Gastrocnemius medialis (tissue), 4 donors: ENCODE results near the gene TTYH3.

ENCODE experiments used
- CTCF ChIP-seq, 5 experiments: fragments of 450-650 bp in 3 of 5; fragments of 200-600 bp in 2 of 5; sonication (generic) in 2 of 5; IDR thresholded peaks in 4 of 5; conservative IDR thresholded peaks in 1 of 5; 1 replicate in 4 of 5; 2 replicates in 1 of 5; pipeline ENCODE4 v1.5.1; 2016 to 2019; ENCODE audit warnings: antibody characterized with exemption in 5 of 5, mild to moderate bottlenecking in 3 of 5, moderate library complexity in 3 of 5
- POLR2A ChIP-seq, 2 donors: fragments of 450-650 bp; IDR thresholded peaks; one replicate each; pipeline ENCODE4 v1.6.1; 2017; ENCODE audit warnings: antibody characterized with exemption in 2 of 2, mild to moderate bottlenecking in 2 of 2, moderate library complexity in 2 of 2

GRCh38 chr7:2713978-2714377, 82.2 kb downstream of the TTYH3 start:
- TF ChIP-seq CTCF (IDR thresholded peaks at IDR 0.05 in 4 of 5, conservative IDR thresholded peaks at IDR 0.05 in 1 of 5) (no peak), POLR2A (IDR thresholded peaks at IDR 0.05) (no peak)
